GM23248 (cell line): ENCODE results near the gene MRPS7.
"Not testable (repeated sequence)": the region's sequence is repeated elsewhere in the genome, so short reads cannot be mapped to it uniquely, and the experiment has no call there.

Experiments
- EZH2 ChIP-seq: fragments of 200-600 bp; sonication (generic); IDR thresholded peaks from 2 replicates; pipeline ENCODE4 v1.6.1; 2018; ENCODE audit warnings: antibody characterized with exemption, mild to moderate bottlenecking; ENCODE audit not compliant: insufficient read depth, poor library complexity, severe bottlenecking
- EZH2phosphoT487 ChIP-seq: fragments of 200-600 bp; sonication (generic); IDR thresholded peaks from 2 replicates; pipeline ENCODE4 v1.6.1; 2018; ENCODE audit warnings: antibody characterized with exemption, moderate library complexity, mild to moderate bottlenecking, low read depth; ENCODE audit not compliant: insufficient read depth

DNA sequence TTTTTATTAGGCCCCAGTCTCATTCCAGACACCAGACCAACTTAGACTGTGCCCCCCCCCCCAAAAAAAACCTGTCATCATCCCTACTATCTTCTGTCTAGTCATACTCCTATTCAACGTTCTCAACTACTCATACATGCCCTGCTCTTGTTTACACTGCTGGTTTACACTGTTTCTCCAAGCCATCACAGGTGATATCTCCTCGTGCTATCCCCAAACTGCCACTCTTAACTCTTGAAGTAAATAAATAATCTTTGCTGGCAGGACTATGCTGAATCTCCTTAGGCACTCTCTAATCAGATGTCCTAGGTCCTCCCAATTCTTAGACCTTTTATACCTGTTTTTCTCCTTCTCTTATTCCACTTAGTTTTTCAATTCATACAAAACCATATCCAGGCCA is 4.5 kb upstream of the MRPS7 start:
- not testable (repeated sequence) for TF ChIP-seq EZH2, EZH2phosphoT487
